NCI-H2081 treated with DMSO at 0.1 percent for 48 hours (cell line): ENCODE results near the gene COASY.

Source experiments
- DNase-seq: peaks from one replicate; lab custom pipeline; 2025; lab: John Stamatoyannopoulos, UW

COASY gene

DNA sequence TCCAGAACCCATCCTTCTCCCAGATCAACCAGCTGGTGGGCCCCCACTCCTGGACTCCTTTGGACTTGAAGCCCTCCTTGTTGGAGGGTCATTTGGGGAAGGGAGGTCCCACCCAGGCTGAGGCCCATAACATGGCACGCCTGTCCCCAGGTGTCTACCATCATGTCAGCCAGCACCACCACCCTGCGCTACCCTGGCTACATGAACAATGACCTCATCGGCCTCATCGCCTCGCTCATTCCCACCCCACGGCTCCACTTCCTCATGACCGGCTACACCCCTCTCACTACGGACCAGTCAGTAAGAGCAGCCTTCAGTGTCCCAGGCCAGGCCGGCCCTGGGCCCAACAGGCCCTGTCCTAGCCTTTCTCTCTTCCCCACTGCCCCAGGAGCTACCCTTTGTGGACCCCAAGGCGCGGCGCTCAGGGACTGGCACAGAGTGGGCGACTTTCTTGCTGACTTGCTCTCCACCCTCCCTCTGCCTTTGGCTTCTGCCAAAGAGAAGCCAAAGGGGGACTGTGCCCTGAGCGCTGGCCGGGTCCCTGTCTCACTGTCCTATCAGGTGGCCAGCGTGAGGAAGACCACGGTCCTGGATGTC lies 51.8 kb downstream of the COASY start:
- DNase-seq: no peak
